Heart left ventricle (tissue), 16 donors: ENCODE results near the gene ASPSCR1. TPM values are rescaled to one million over a fixed set of nuclear protein-coding genes. Genes with fewer than 3 reads are reported as not detected.

Experiments used
- ATAC-seq, 4 donors: fragments of 200-7000 bp; cut with Tn5 transposase; one replicate each; pipeline ENCODE4 v1.9.1; 2020 to 2022; ENCODE audit warnings: moderate library complexity in 4 of 4, mild to moderate bottlenecking in 3 of 4, moderate number of reproducible peaks in 1 of 4
- DNase-seq, 5 donors: peaks; one replicate each; pipeline ENCODE4 v3.0.0-alpha.2; 2020
- H3K27ac ChIP-seq, 12 donors: fragments of 200-600 bp; sonication (generic) in 4 of 12; one replicate each; pipeline versions ENCODE4 v1.5.0 to v1.8.0; 2016 to 2022; ENCODE audit warnings: mild to moderate bottlenecking in 2 of 12
- H3K27me3 ChIP-seq, 9 donors: fragments of 200-600 bp; sonication (generic) in 2 of 9; one replicate each; pipeline versions ENCODE4 v1.5.1 to v1.8.0; 2016 to 2022; ENCODE audit warnings: mild to moderate bottlenecking in 3 of 9
- H3K36me3 ChIP-seq, 9 donors: fragments of 200-600 bp; sonication (generic) in 2 of 9; one replicate each; pipeline versions ENCODE4 v1.5.0 to v1.8.0; 2018 to 2022; ENCODE audit warnings: mild to moderate bottlenecking in 2 of 9
- H3K4me1 ChIP-seq, 12 donors: fragments of 200-600 bp; sonication (generic) in 4 of 12; one replicate each; pipeline versions ENCODE4 v1.5.0 to v1.8.0; 2016 to 2022; ENCODE audit warnings: mild to moderate bottlenecking in 3 of 12
- H3K4me3 ChIP-seq, 12 donors: fragments of 200-600 bp; sonication (generic) in 4 of 12; one replicate each; pipeline versions ENCODE4 v1.5.0 to v1.8.0; 2017 to 2022; ENCODE audit warnings: mild to moderate bottlenecking in 9 of 12, moderate library complexity in 4 of 12
- H3K9me3 ChIP-seq, 12 donors: fragments of 200-600 bp; sonication (generic) in 4 of 12; one replicate each; pipeline versions ENCODE4 v1.5.0 to v1.8.0; 2016 to 2022; ENCODE audit warnings: mild to moderate bottlenecking in 1 of 12
- CTCF ChIP-seq, 12 donors: fragments of 200-600 bp; sonication (generic) in 4 of 12; IDR thresholded peaks; one replicate each; pipeline versions ENCODE4 v1.5.0 to v1.8.0; 2018 to 2022; ENCODE audit warnings: antibody characterized with exemption in 12 of 12, mild to moderate bottlenecking in 5 of 12
- POLR2A ChIP-seq, 2 donors: fragments of 450-650 bp; IDR thresholded peaks; one replicate each; pipeline ENCODE4 v1.6.1; 2017; ENCODE audit warnings: antibody characterized with exemption in 2 of 2, mild to moderate bottlenecking in 2 of 2, moderate library complexity in 2 of 2
- WGBS, 4 donors: extraction: QIAGEN DNeasy Blood & Tissue Kit in 2 of 4; methylation state at CpG; one replicate each; pipeline versions ENCODE4 v1.1.5 to v1.1.7; 2013 to 2018; 5-methylcytosine and 5-hydroxymethylcytosine counted together
- intact Hi-C, 10 donors: fragments of 100-400 bp; cut with DNase I; formaldehyde crosslinking; loops; one replicate each; pipeline versions ENCODE4 v1.11.1 to v1.14.2; 2022
- polyA plus RNA-seq, 2 donors: library from polyadenylated mRNA; stranded (reverse); fragments of 200-250 nt; gene quantifications; one replicate each; pipeline ENCODE4 v1.2.3, GENCODE V29; 2013
- total RNA-seq, 9 donors: library from RNA; depleted of rRNA in 2 of 9; stranded (reverse); fragments of >200 nt in 2 of 9; fragmentation: NEBNext Ultra II Directional in 3 of 9; extraction: Animal tissue kit (Norgen Biotek cat#: 25700) in 3 of 9; gene quantifications; one replicate each; pipeline versions ENCODE4 v1.1.0 to v1.2.4, GENCODE V29; 2016 to 2023
- donor health status: ischemic (EF 13 %, LVEDD 7.1; RV severe dilation, severe dysfunction).
- donor health status: healthy with polysubstance abuse.
- donor health status: DM: no; HTN: yes; CAD: no.
- donor health status: DM: no; HTN: no; CAD: no.
- donor health status: ischemic (EF 25% LVEDD 6.9; RV normal size, moderate dysfunction).
- donor health status: ischemic (EF 25% LVEDD 5.7; RV mildly dilated, moderate dysfunction).
- donor health status: healthy.
- donor health status: DM: yes; HTN: yes; CAD: no.
- donor health status: ischemic (EF 35%, LVEDD 5.7; RV mildly dilated, moderate dysfunction).
- donor health status: nonischemic (EF 11% LVEDD 7.7; RV severe dilation, severe dysfunction).
- donor health status: DM: yes; HTN: yes; CAD: no.
- donor health status: PGD.
- donor health status: ischemic (EF 29% LVEDD 5.4; RV normal size, mild dysfunction).
- donor health status: nonischemic (EF 23%, LVEDD 6.1; RV moderate dilation, normal function).

Gene ASPSCR1
- total and polyA plus RNA-seq, 11 donors, result 15.1 to 43.6 (median 22.9) TPM

GRCh38 chr17:82014971-82015310 is 37.5 kb downstream of the ASPSCR1 start:
- H3K4me1 ChIP-seq, result peaks cover 0 to 26% (median 6%) of the 10 kb centered on the region in 12 donors
- intact Hi-C loops, result no loop called here
- H3K9me3 ChIP-seq, result no peaks in the 10 kb centered on the region
- DNase-seq (no peak), ATAC-seq (no peak)
- TF ChIP-seq CTCF (IDR thresholded peaks at IDR 0.05) (no peak), POLR2A (IDR thresholded peaks at IDR 0.05) (no peak)
- H3K4me3 ChIP-seq, result no peak overlapping the region
- 86 to 91% (median 88%) methylated on average over 12 to 13 of the region's 13 CpGs for WGBS, 4 donors
- peaks cover 0 to 26% (median 6%) of the 10 kb centered on the region in 9 donors for H3K36me3 ChIP-seq
- no peak overlapping the region for H3K27ac ChIP-seq
- H3K27me3 ChIP-seq, result no peaks in the 10 kb centered on the region

- Histone ChIP-seq H3K36me3 (peaks cover 0 to 26% (median 6%) of the 10 kb centered on the region in 9 donors), H3K4me1 (peaks cover 0 to 26% (median 6%) of the 10 kb centered on the region in 12 donors), H3K4me3 (no peak overlapping the region), H3K27ac (no peak overlapping the region), H3K9me3 (no peaks in the 10 kb centered on the region), H3K27me3 (no peaks in the 10 kb centered on the region)
- intact Hi-C loops, result no loop called here
- no peak for TF ChIP-seq CTCF (IDR thresholded peaks at IDR 0.05)
- TF ChIP-seq POLR2A (IDR thresholded peaks at IDR 0.05), result no peak
- WGBS, 4 donors, result 85 to 88% (median 87%) methylated on average over 16 to 24 of the region's 24 CpGs
- no peak for DNase-seq
- no peak for ATAC-seq
Measured at GRCh38 chr17:82015311-82015971, 38.0 kb downstream of the ASPSCR1 start.

GRCh38 chr17:82016061-82016874 is 38.8 kb downstream of the ASPSCR1 start:
- WGBS, 4 donors, result 91 to 94% (median 92%) methylated on average over 25 to 28 of the region's 28 CpGs; no CpG with 5 or more reads in 1 of the 4 donors
- no peak for DNase-seq
- intact Hi-C loops, result no loop called here
- Histone ChIP-seq H3K4me1 (peaks cover 0 to 32% (median 8%) of the 10 kb centered on the region in 12 donors), H3K27me3 (no peaks in the 10 kb centered on the region), H3K27ac (no peak overlapping the region), H3K36me3 (peaks cover 0 to 26% (median 6%) of the 10 kb centered on the region in 9 donors), H3K4me3 (no peak overlapping the region), H3K9me3 (no peaks in the 10 kb centered on the region)
- TF ChIP-seq CTCF (IDR thresholded peaks at IDR 0.05), result no peak
- no peak for TF ChIP-seq POLR2A (IDR thresholded peaks at IDR 0.05)
- ATAC-seq, result no peak

- H3K27ac ChIP-seq, result no peak overlapping the region
- TF ChIP-seq CTCF (IDR thresholded peaks at IDR 0.05) (no peak), POLR2A (IDR thresholded peaks at IDR 0.05) (no peak)
- H3K4me1 ChIP-seq, result peaks cover 2 to 39% (median 15%) of the 10 kb centered on the region in 12 donors
- H3K36me3 ChIP-seq, result peaks cover 0 to 21% (median 6%) of the 10 kb centered on the region in 9 donors
- WGBS, 4 donors, result 77 to 88% (median 86%) methylated on average over 20 to 24 of the region's 24 CpGs
- DNase-seq, result no peak
- no peak overlapping the region for H3K4me3 ChIP-seq
- no peaks in the 10 kb centered on the region for H3K9me3 ChIP-seq
- no peak for ATAC-seq
- no peaks in the 10 kb centered on the region for H3K27me3 ChIP-seq
- intact Hi-C loops, result no loop called here
Measured at GRCh38 chr17:82016875-82017459, 39.5 kb downstream of the ASPSCR1 start.
